Natural killer cell (primary cell): Measurements from ENCODE around the gene MYO1D. TPM values are rescaled to one million over a fixed set of nuclear protein-coding genes. Genes with fewer than 3 reads are reported as not detected.

Experiments
- ATAC-seq, 3 donors: fragments of 150-1000 bp in 2 of 3; fragments of 200-7000 bp in 1 of 3; cut with Tn5 transposase; 1 replicate in 1 of 3; 2 replicates in 2 of 3; pipeline ENCODE4 v1.10.0; 2021; ENCODE audit warnings: mild to moderate bottlenecking in 2 of 3, moderate library complexity in 2 of 3
- DNase-seq, 2 donors: peaks; one replicate each; pipeline versions ENCODE4 v3.0.0 to v3.0.0-alpha.2; 2013 to 2021; ENCODE audit warnings: mixed read lengths in 1 of 2
- H3K27ac ChIP-seq: one replicate; pipeline ENCODE4 v1.5.1; 2013; ENCODE audit warnings: mild to moderate bottlenecking, low read length
- H3K27me3 ChIP-seq: one replicate; pipeline ENCODE4 v1.6.1; 2013; ENCODE audit warnings: low read length; ENCODE audit not compliant: control insufficient read depth, insufficient read depth
- H3K36me3 ChIP-seq: one replicate; pipeline ENCODE4 v1.6.1; 2013; ENCODE audit warnings: low read length; ENCODE audit not compliant: control insufficient read depth, insufficient read depth
- H3K4me1 ChIP-seq: one replicate; pipeline ENCODE4 v1.6.1; 2013; ENCODE audit warnings: low read length; ENCODE audit not compliant: control insufficient read depth, insufficient read depth
- H3K4me3 ChIP-seq: one replicate; pipeline ENCODE4 v1.5.1; 2013; ENCODE audit warnings: low read length
- H3K9me3 ChIP-seq: one replicate; pipeline ENCODE4 v1.6.1; 2013; ENCODE audit warnings: low read length; ENCODE audit not compliant: control insufficient read depth, insufficient read depth
- H3K27ac Mint-ChIP-seq, 2 donors: one replicate each; pipeline ENCODE4 v1.8.0; 2022; ENCODE audit warnings: mild to moderate bottlenecking in 2 of 2, mixed read lengths in 2 of 2, moderate library complexity in 1 of 2
- H3K27me3 Mint-ChIP-seq, 2 donors: one replicate each; pipeline ENCODE4 v1.8.0; 2022; ENCODE audit warnings: low read depth in 2 of 2, mixed read lengths in 2 of 2
- H3K36me3 Mint-ChIP-seq: one replicate; pipeline ENCODE4 v1.8.0; 2022; ENCODE audit warnings: mixed read lengths
- H3K4me1 Mint-ChIP-seq, 2 donors: one replicate each; pipeline ENCODE4 v1.8.0; 2022; ENCODE audit warnings: mixed read lengths in 2 of 2
- H3K4me3 Mint-ChIP-seq: one replicate; pipeline ENCODE4 v1.8.0; 2022; ENCODE audit warnings: mild to moderate bottlenecking, moderate library complexity, mixed read lengths
- H3K9me3 Mint-ChIP-seq, 2 donors: one replicate each; pipeline ENCODE4 v1.8.0; 2022; ENCODE audit warnings: mixed read lengths in 2 of 2
- CTCF ChIP-seq: fragments of 200-600 bp; IDR thresholded peaks from one replicate; pipeline ENCODE4 v1.8.0; 2022; ENCODE audit warnings: antibody characterized with exemption
- WGBS: methylation state at CpG from one replicate; pipeline ENCODE4 v1.1.7; 2013; ENCODE audit warnings: missing lambda C conversion rate; ENCODE audit not compliant: insufficient coverage; 5-methylcytosine and 5-hydroxymethylcytosine counted together
- intact Hi-C: fragments of 100-400 bp; cut with micrococcal nuclease; formaldehyde crosslinking; loops from one replicate; pipeline ENCODE4 v1.14.2; 2022
- total RNA-seq, 4 donors: library from RNA; stranded (reverse); fragments of 120-200 nt in 1 of 4; gene quantifications; one replicate each; pipeline versions ENCODE4 v1.2.3 to v1.2.4, GENCODE V29; 2013 to 2022

MYO1D gene
- total RNA-seq, 3 donors from 2014 or later (not counting 1 experiment from before 2014, with no cell fraction given) = 6.8 to 20.2 (median 10.5) TPM

DNA sequence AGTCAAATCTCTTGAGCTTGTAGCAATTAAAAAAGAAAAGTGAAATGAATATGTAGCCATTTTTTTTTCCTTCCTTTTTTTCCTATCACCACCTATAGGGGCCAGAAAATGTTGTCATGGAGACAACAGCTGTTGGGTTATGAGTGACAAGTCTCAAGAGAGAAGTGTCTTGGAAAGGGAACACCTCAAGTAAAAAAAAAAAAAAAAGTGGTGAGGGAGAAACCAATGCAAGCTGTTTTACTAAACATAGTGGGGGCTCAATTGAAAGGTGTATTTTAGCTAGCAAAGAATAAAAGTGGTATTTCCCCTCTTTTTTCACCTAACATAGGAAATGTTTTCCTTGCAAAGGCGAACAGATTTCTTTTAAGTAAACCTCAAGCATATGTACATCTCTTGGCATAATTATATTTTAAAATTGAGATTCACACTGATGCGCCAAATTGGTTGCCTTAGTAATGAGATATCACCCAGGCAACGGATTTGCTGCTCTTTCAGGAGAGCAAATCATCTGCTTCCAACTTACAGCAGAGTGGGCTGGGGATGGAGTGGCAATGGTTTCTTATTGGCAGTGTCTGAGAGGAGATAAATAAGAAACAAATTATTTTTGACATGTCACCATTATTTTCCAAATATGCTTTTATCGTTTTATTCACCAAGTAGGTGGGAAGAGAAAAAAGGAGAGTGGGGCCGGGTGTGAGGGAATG lies 183.6 kb downstream of the MYO1D start:
- peaks cover 3% of the 10 kb centered on the region for H3K4me1 ChIP-seq
- intact Hi-C loops = no loop called here
- H3K27ac Mint-ChIP-seq = peak overlapping the region; percentile 61 to 78
- H3K36me3 Mint-ChIP-seq = no peaks in the 10 kb centered on the region
- no peaks in the 10 kb centered on the region for H3K36me3 ChIP-seq
- no peak overlapping the region for H3K27ac ChIP-seq
- no peaks in the 10 kb centered on the region for H3K27me3 ChIP-seq
- no peaks in the 10 kb centered on the region for H3K9me3 Mint-ChIP-seq
- H3K4me1 Mint-ChIP-seq = peaks cover 21 to 29% of the 10 kb centered on the region in 2 donors
- H3K4me3 Mint-ChIP-seq = no peak overlapping the region
- ATAC-seq = no peak
- H3K27me3 Mint-ChIP-seq = no peaks in the 10 kb centered on the region
- WGBS = 93% methylated on average over 3 of the region's 5 CpGs
- H3K4me3 ChIP-seq = no peak overlapping the region
- H3K9me3 ChIP-seq = no peaks in the 10 kb centered on the region
- DNase-seq = no peak
- TF ChIP-seq CTCF = no peak

- Mint-ChIP-seq H3K27ac (peak overlapping the region; percentile 61 to 78), H3K27me3 (no peaks in the 10 kb centered on the region), H3K36me3 (no peaks in the 10 kb centered on the region), H3K4me1 (peaks cover 21 to 33% of the 10 kb centered on the region in 2 donors), H3K4me3 (peak overlapping the region; percentile 21), H3K9me3 (no peaks in the 10 kb centered on the region)
- peak; percentile 53 to 81 (median 54) for ATAC-seq
- Histone ChIP-seq H3K9me3 (no peaks in the 10 kb centered on the region), H3K27me3 (no peaks in the 10 kb centered on the region), H3K36me3 (no peaks in the 10 kb centered on the region), H3K4me1 (peaks cover 3% of the 10 kb centered on the region), H3K4me3 (no peak overlapping the region), H3K27ac (no peak overlapping the region)
- no CpG with 5 or more reads among the region's 2 CpGs for WGBS
- intact Hi-C loops = no loop called here
- no peak for TF ChIP-seq CTCF
- peak in 1 of 2 donors; percentile 5 for DNase-seq
Observed at GRCh38 chr17:32692179-32692578, 184.7 kb downstream of the MYO1D start.

- no peaks in the 10 kb centered on the region for H3K36me3 Mint-ChIP-seq
- DNase-seq (no peak), ATAC-seq (no peak)
- no peak for TF ChIP-seq CTCF
- no peak overlapping the region for H3K27ac Mint-ChIP-seq
- WGBS = 100% methylated on average over 1 of the region's 7 CpGs
- no peak overlapping the region for H3K27ac ChIP-seq
- H3K4me3 ChIP-seq = no peak overlapping the region
- H3K4me3 Mint-ChIP-seq = no peak overlapping the region
- no peaks in the 10 kb centered on the region for H3K27me3 ChIP-seq
- peaks cover 3% of the 10 kb centered on the region for H3K4me1 ChIP-seq
- no peaks in the 10 kb centered on the region for H3K9me3 Mint-ChIP-seq
- no peaks in the 10 kb centered on the region for H3K36me3 ChIP-seq
- intact Hi-C loops = no loop called here
- H3K27me3 Mint-ChIP-seq = no peaks in the 10 kb centered on the region
- no peaks in the 10 kb centered on the region for H3K9me3 ChIP-seq
- H3K4me1 Mint-ChIP-seq = peaks cover 21 to 33% of the 10 kb centered on the region in 2 donors
Observed at GRCh38 chr17:32689348-32689747, 187.6 kb downstream of the MYO1D start.

- no peak for TF ChIP-seq CTCF
- ATAC-seq (no peak), DNase-seq (no peak)
- H3K36me3 Mint-ChIP-seq = no peaks in the 10 kb centered on the region
- no peaks in the 10 kb centered on the region for H3K9me3 Mint-ChIP-seq
- H3K27me3 Mint-ChIP-seq = no peaks in the 10 kb centered on the region
- Histone ChIP-seq H3K27me3 (no peaks in the 10 kb centered on the region), H3K9me3 (no peaks in the 10 kb centered on the region), H3K36me3 (no peaks in the 10 kb centered on the region), H3K4me3 (no peak overlapping the region), H3K4me1 (peaks cover 3% of the 10 kb centered on the region), H3K27ac (no peak overlapping the region)
- intact Hi-C loops = no loop called here
- peak overlapping the region in 1 of 2 donors; percentile 15 for H3K27ac Mint-ChIP-seq
- H3K4me3 Mint-ChIP-seq = no peak overlapping the region
- peaks cover 16 to 29% of the 10 kb centered on the region in 2 donors for H3K4me1 Mint-ChIP-seq
- 93% methylated on average over 4 of the region's 4 CpGs for WGBS
Observed at GRCh38 chr17:32688221-32688620, 188.7 kb downstream of the MYO1D start.
